ENCODE measurements around the gene ZMYND15. TPM values are rescaled to one million over a fixed set of nuclear protein-coding genes. Genes with fewer than 3 reads are reported as not detected.

ZMYND15 gene
- total and polyA plus RNA-seq, 2 of the 13 experiments (the other 11 are each of a cell fraction or from before 2014, with no cell fraction given), result 0.24 to 2.7 TPM

GRCh38 chr17:4771519-4772234 lies 32.0 kb downstream of the ZMYND15 start, which contains the start of gene TM4SF5 (continued):
- TF ChIP-seq RFX5 (IDR thresholded peaks at IDR 0.05; ENCODE audit: low read depth, low read length) (no peak), PHF8 (CRISPR knock-in tag; IDR thresholded peaks at IDR 0.05) (peak; percentile 65), E2F2 (CRISPR knock-in tag; IDR thresholded peaks at IDR 0.05; ENCODE audit: borderline replicate concordance) (0 out of 2 replicates have a peak, but pooled peaks have one; percentile 68), MAF1 (CRISPR knock-in tag; IDR thresholded peaks at IDR 0.05; ENCODE audit: borderline replicate concordance) (peak; percentile 65; the same call in 1 of the 2 replicates), ZNF782 (CRISPR knock-in tag; IDR thresholded peaks at IDR 0.05; ENCODE audit: borderline replicate concordance) (no peak), ERF (CRISPR knock-in tag; IDR thresholded peaks at IDR 0.05) (peak; percentile 92), ZNF614 (CRISPR knock-in tag; IDR thresholded peaks at IDR 0.05; ENCODE audit: borderline replicate concordance) (peak; percentile 61; the same call in 1 of the 2 replicates), ZNF207 (IDR thresholded peaks at IDR 0.05; ENCODE audit: borderline replicate concordance) (no peak), BHLHE40 (IDR thresholded peaks at IDR 0.05; ENCODE audit: low read length) (no peak), SIX4 (CRISPR knock-in tag; IDR thresholded peaks at IDR 0.05) (peak; percentile 45; the same call in 1 of the 2 replicates), BORCS8-MEF2B (CRISPR knock-in tag; IDR thresholded peaks at IDR 0.05) (peak; percentile 90)

- ChIA-PET CTCF (ENCODE audit: low intra/inter-chr PET ratio, low total read pairs) (no interaction called here), POLR2A (interaction anchor here (1.0 to 13.3 kb wide), 18 partner anchors 8 to 168 kb away, joined by 3 to 317 read pairs (median 9); partner anchors contain the start of genes ARRB2, CXCL16, GLTPD2 and MED11)
- Histone ChIP-seq H2AFZ (ENCODE audit: low read length) (no peak overlapping the region), H3K4me3 (replicated peaks in 1 of 3; ENCODE audit: insufficient read depth in 1 of 3, low read depth in 2 of 3, low read length in 3 of 3) (peak overlapping the region; percentile 65 to 83 (median 75)), H3K27ac (ENCODE audit: extremely low read length, insufficient read depth, low read length) (peak overlapping the region; percentile 76), H3K4me1 (ENCODE audit: insufficient read depth, low read length) (peaks cover 83% of the 10 kb centered on the region), H3K9ac (ENCODE audit: insufficient read depth, low read depth, low read length) (peak overlapping the region; percentile 81), H3K9me3 (ENCODE audit: low read length) (no peaks in the 10 kb centered on the region), H3K79me2 (ENCODE audit: insufficient read depth, low read length) (peaks cover 27% of the 10 kb centered on the region), H3K27me3 (ENCODE audit: control insufficient read depth in 1 of 2, insufficient read depth in 2 of 2, low read length in 2 of 2) (no peaks in the 10 kb centered on the region; a peak in 1 of 5 replicates), H3K36me3 (replicated peaks in 1 of 2; ENCODE audit: control insufficient read depth in 1 of 2, insufficient read depth in 2 of 2, low read length in 2 of 2) (no peaks in the 10 kb centered on the region; a peak in 1 of 5 replicates), H3K4me2 (ENCODE audit: low read depth, low read length) (peak overlapping the region; percentile 88), H4K20me1 (ENCODE audit: insufficient read depth, low read length) (no peaks in the 10 kb centered on the region; the same call in 1 of the 2 replicates)
- peak; percentile 55 for ATAC-seq
- WGBS (ENCODE audit: low lambda C conversion rate), result 23% methylated on average over 7 of the region's 10 CpGs
- no peak for DNase-seq (ENCODE audit: low spot score)
- intact Hi-C loops (cut with micrococcal nuclease; ENCODE audit: unreplicated experiment), result loop anchor here (5.0 kb wide), 1 partner anchor 40 kb away; the partner anchor contains the start of gene MED11
- in situ Hi-C loops (cut with HindIII; ENCODE audit: extremely low pct_ligation_motif_present, low pct_unique_long_range_greater_than_20kb), result no loop called here
- TSS peak; percentile 88 for BruUV-seq (replicated peaks)
- no peak for FAIRE-seq
- TF ChIP-seq IRX3 (CRISPR knock-in tag; IDR thresholded peaks at IDR 0.05; ENCODE audit: borderline replicate concordance, low read depth) (0 out of 2 replicates have a peak, but pooled peaks have one; percentile 18), HMGA1 (CRISPR knock-in tag; conservative IDR thresholded peaks at IDR 0.05) (no peak), GTF2F1 (IDR thresholded peaks at IDR 0.05; ENCODE audit: low read length) (no peak), MEIS1 (CRISPR knock-in tag; IDR thresholded peaks at IDR 0.05; ENCODE audit: borderline replicate concordance) (0 out of 2 replicates have a peak, but pooled peaks have one; percentile 13), ZNF563 (CRISPR knock-in tag; IDR thresholded peaks at IDR 0.05) (peak; percentile 21; the same call in 1 of the 2 replicates), TGIF2 (CRISPR knock-in tag; IDR thresholded peaks at IDR 0.05) (peak; percentile 95; the same call in 1 of the 2 replicates), ZNF446 (CRISPR knock-in tag; IDR thresholded peaks at IDR 0.05) (0 out of 2 replicates have a peak, but pooled peaks have one; percentile 72), ZFP91 (CRISPR knock-in tag; IDR thresholded peaks at IDR 0.05; ENCODE audit: borderline replicate concordance) (peak; percentile 5; the same call in 1 of the 2 replicates)
Observed at GRCh38 chr17:4772235-4772613, 32.6 kb downstream of the ZMYND15 start.
